Fibroblast of lung (primary cell): ENCODE measurements around the gene ICAM2. TPM values are rescaled to one million over a fixed set of nuclear protein-coding genes. Genes with fewer than 3 reads are reported as not detected.

Experiments used
- DNase-seq, 2 donors: peaks; one replicate each; pipeline versions ENCODE4 v3.0.0 to v3.0.0-alpha.2; 2010; ENCODE audit warnings: low read depth in 2 of 2
- H2AFZ ChIP-seq: 2 replicates; pipeline ENCODE4 v1.5.1; 2012; ENCODE audit warnings: low read length, control low read depth, inconsistent platforms
- H3K27ac ChIP-seq: 2 replicates; pipeline ENCODE4 v1.5.1; 2011; ENCODE audit warnings: low read length, control low read depth; ENCODE audit not compliant: insufficient read depth
- H3K27me3 ChIP-seq: 2 replicates; pipeline ENCODE4 v1.5.1; 2011; ENCODE audit warnings: mild to moderate bottlenecking, low read length; ENCODE audit not compliant: control insufficient read depth, insufficient read depth
- H3K36me3 ChIP-seq: 2 replicates; pipeline ENCODE4 v1.5.1; 2011; ENCODE audit warnings: low read length; ENCODE audit not compliant: control insufficient read depth, insufficient read depth
- H3K4me1 ChIP-seq: 2 replicates; pipeline ENCODE4 v1.5.1; 2011; ENCODE audit warnings: low read length; ENCODE audit not compliant: control insufficient read depth, insufficient read depth; ENCODE audit errors: extremely low read depth
- H3K4me2 ChIP-seq: 2 replicates; pipeline ENCODE4 v1.5.1; 2011; ENCODE audit warnings: low read length, control low read depth; ENCODE audit not compliant: insufficient read depth; ENCODE audit errors: extremely low read depth
- H3K4me3 ChIP-seq, 4 experiments: fragments of 200-600 bp in 1 of 4; sonication (generic) in 1 of 4; replicated peaks in 1 of 4; 2 replicates each; pipeline ENCODE4 v1.5.1; 2011 to 2016; ENCODE audit warnings: low read length in 4 of 4, low read depth in 3 of 4, mild to moderate bottlenecking in 3 of 4, control low read depth in 2 of 4, inconsistent platforms in 1 of 4, mixed read lengths in 1 of 4; ENCODE audit not compliant: insufficient read depth in 1 of 4; ENCODE audit errors: control extremely low read depth in 1 of 4
- H3K79me2 ChIP-seq: 2 replicates; pipeline ENCODE4 v1.5.1; 2012; ENCODE audit warnings: mild to moderate bottlenecking, low read length, inconsistent platforms; ENCODE audit not compliant: control insufficient read depth, insufficient read depth
- H3K9ac ChIP-seq: 2 replicates; pipeline ENCODE4 v1.5.1; 2011; ENCODE audit warnings: mild to moderate bottlenecking, low read length, control low read depth; ENCODE audit not compliant: insufficient read depth
- H3K9me3 ChIP-seq: 2 replicates; pipeline ENCODE4 v1.5.1; 2012; ENCODE audit warnings: low read depth, low read length; ENCODE audit not compliant: control insufficient read depth, insufficient read depth
- H4K20me1 ChIP-seq: 2 replicates; pipeline ENCODE4 v1.5.1; 2011; ENCODE audit warnings: low read length; ENCODE audit not compliant: control insufficient read depth, insufficient read depth; ENCODE audit errors: extremely low read depth
- EZH2 ChIP-seq: IDR thresholded peaks from 2 replicates; pipeline ENCODE4 v1.5.1; 2012; ENCODE audit warnings: low read length, control low read depth, mild to moderate bottlenecking; ENCODE audit errors: missing control alignments
- polyA plus RNA-seq, 2 donors: library from polyadenylated mRNA; depleted of rRNA in 1 of 2; stranded (reverse) in 1 of 2; unstranded in 1 of 2; fragments of >200 nt; gene quantifications; 2 replicates each; pipeline ENCODE4 v1.2.1, GENCODE V29; 2011 to 2012; ENCODE audit warnings: missing spikeins in 1 of 2
- total RNA-seq: library from RNA; depleted of rRNA; stranded (reverse); fragments of >200 nt; gene quantifications from 2 replicates; pipeline ENCODE4 v1.2.1, GENCODE V29; 2014
- TF ChIP-seq, protein P1 (sequence below), 2 donors: IDR thresholded peaks in 1 of 2; conservative IDR thresholded peaks in 1 of 2; 1 replicate in 1 of 2; 2 replicates in 1 of 2; pipeline ENCODE4 v1.5.1; 2011 to 2012; ENCODE audit warnings: low read length in 2 of 2, control low read depth in 1 of 2, inconsistent platforms in 1 of 2, low read depth in 1 of 2, mild to moderate bottlenecking in 1 of 2

Gene ICAM2
- total and polyA plus RNA-seq, 2 donors (not counting 1 experiment from before 2014, with no cell fraction given) = 1.1 to 3.5 TPM

DNA sequence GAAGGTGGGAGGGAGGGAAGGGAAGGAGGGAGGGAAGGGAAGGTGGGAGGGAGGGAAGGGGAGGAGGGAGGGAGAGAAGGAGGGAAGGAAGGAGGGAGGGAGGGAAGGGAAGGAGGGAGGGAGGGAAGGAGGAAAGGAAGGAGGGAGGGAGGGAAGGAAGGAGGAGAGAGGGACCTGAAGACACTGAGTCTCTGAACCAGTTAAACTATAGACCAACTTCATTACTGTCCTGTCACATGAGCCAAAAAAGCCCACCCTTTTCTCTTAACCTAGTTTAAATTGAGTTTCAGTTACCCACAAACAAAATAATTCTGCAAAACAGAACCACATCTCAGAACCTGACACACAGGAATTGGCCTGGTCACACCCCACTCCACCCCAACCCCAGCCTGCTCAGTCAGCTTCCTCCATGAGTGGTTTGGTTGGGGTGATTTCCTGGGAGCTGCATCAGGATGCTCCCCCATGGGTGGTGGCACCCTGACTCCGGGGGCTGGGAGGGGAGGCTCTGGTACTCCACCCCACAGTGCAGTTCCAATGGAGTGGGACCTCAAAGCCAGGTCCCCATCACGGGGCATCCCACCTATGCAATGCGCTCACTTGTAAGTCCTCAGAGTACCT lies 27.0 kb downstream of the ICAM2 start:
- Histone ChIP-seq H3K9ac (no peak overlapping the region), H3K9me3 (no peaks in the 10 kb centered on the region), H4K20me1 (no peaks in the 10 kb centered on the region), H3K27me3 (peaks cover 30% of the 10 kb centered on the region), H3K27ac (no peak overlapping the region), H3K4me3 (no peak overlapping the region), H3K79me2 (no peaks in the 10 kb centered on the region), H3K4me1 (peaks cover 3% of the 10 kb centered on the region), H3K4me2 (no peak overlapping the region), H2AFZ (no peak overlapping the region), H3K36me3 (no peaks in the 10 kb centered on the region)
- DNase-seq = no peak
- no peak for TF ChIP-seq EZH2
- TF ChIP-seq, protein P1, sequence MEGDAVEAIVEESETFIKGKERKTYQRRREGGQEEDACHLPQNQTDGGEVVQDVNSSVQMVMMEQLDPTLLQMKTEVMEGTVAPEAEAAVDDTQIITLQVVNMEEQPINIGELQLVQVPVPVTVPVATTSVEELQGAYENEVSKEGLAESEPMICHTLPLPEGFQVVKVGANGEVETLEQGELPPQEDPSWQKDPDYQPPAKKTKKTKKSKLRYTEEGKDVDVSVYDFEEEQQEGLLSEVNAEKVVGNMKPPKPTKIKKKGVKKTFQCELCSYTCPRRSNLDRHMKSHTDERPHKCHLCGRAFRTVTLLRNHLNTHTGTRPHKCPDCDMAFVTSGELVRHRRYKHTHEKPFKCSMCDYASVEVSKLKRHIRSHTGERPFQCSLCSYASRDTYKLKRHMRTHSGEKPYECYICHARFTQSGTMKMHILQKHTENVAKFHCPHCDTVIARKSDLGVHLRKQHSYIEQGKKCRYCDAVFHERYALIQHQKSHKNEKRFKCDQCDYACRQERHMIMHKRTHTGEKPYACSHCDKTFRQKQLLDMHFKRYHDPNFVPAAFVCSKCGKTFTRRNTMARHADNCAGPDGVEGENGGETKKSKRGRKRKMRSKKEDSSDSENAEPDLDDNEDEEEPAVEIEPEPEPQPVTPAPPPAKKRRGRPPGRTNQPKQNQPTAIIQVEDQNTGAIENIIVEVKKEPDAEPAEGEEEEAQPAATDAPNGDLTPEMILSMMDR (conservative IDR thresholded peaks at IDR 0.05 in 1 of 2, IDR thresholded peaks at IDR 0.05 in 1 of 2; ENCODE audit: low read depth in 1 of 2, low read length in 2 of 2) = no peak

GRCh38 chr17:63991611-63992010 lies 28.8 kb downstream of the ICAM2 start:
- H3K9ac ChIP-seq = no peak overlapping the region
- peaks cover 17% of the 10 kb centered on the region for H3K27me3 ChIP-seq
- H3K4me2 ChIP-seq = no peak overlapping the region
- H3K4me3 ChIP-seq = no peak overlapping the region
- no peak overlapping the region for H2AFZ ChIP-seq
- no peak overlapping the region for H3K27ac ChIP-seq
- no peaks in the 10 kb centered on the region for H3K79me2 ChIP-seq
- H3K9me3 ChIP-seq = no peaks in the 10 kb centered on the region
- no peaks in the 10 kb centered on the region for H3K36me3 ChIP-seq
- DNase-seq = no peak
- H3K4me1 ChIP-seq = no peaks in the 10 kb centered on the region
- TF ChIP-seq, protein P1 (conservative IDR thresholded peaks at IDR 0.05 in 1 of 2, IDR thresholded peaks at IDR 0.05 in 1 of 2; ENCODE audit: low read depth in 1 of 2, low read length in 2 of 2) = no peak
- no peak for TF ChIP-seq EZH2
- no peaks in the 10 kb centered on the region for H4K20me1 ChIP-seq

- Histone ChIP-seq H4K20me1 (no peaks in the 10 kb centered on the region), H3K27ac (no peak overlapping the region), H3K4me1 (peaks cover 3% of the 10 kb centered on the region), H3K79me2 (no peaks in the 10 kb centered on the region), H3K4me3 (no peak overlapping the region), H3K9me3 (no peaks in the 10 kb centered on the region), H3K4me2 (no peak overlapping the region), H3K36me3 (no peaks in the 10 kb centered on the region), H2AFZ (no peak overlapping the region), H3K27me3 (peaks cover 17% of the 10 kb centered on the region), H3K9ac (no peak overlapping the region)
- DNase-seq = no peak
- no peak for TF ChIP-seq EZH2
- TF ChIP-seq, protein P1 (conservative IDR thresholded peaks at IDR 0.05 in 1 of 2, IDR thresholded peaks at IDR 0.05 in 1 of 2; ENCODE audit: low read depth in 1 of 2, low read length in 2 of 2) = no peak
Observed at GRCh38 chr17:63989622-63990345, 30.6 kb downstream of the ICAM2 start.
